Fibroblast of skin of back (primary cell): ENCODE data around the gene TCTN3. TPM values are rescaled to one million over a fixed set of nuclear protein-coding genes. Genes with fewer than 3 reads are reported as not detected.
"Not testable (repeated sequence)": the region's sequence is repeated elsewhere in the genome, so short reads cannot be mapped to it uniquely, and the experiment has no call there.

Experiments used
- DNase-seq: peaks from one replicate; pipeline ENCODE4 v3.0.0-alpha.2; 2013
- polyA plus RNA-seq, 2 experiments: library from polyadenylated mRNA; unstranded; fragments of 120-200 nt; gene quantifications; one replicate each; pipeline ENCODE4 v1.2.1, GENCODE V29; 2013; ENCODE audit not compliant: insufficient read length in 2 of 2

TCTN3 gene, protein sequence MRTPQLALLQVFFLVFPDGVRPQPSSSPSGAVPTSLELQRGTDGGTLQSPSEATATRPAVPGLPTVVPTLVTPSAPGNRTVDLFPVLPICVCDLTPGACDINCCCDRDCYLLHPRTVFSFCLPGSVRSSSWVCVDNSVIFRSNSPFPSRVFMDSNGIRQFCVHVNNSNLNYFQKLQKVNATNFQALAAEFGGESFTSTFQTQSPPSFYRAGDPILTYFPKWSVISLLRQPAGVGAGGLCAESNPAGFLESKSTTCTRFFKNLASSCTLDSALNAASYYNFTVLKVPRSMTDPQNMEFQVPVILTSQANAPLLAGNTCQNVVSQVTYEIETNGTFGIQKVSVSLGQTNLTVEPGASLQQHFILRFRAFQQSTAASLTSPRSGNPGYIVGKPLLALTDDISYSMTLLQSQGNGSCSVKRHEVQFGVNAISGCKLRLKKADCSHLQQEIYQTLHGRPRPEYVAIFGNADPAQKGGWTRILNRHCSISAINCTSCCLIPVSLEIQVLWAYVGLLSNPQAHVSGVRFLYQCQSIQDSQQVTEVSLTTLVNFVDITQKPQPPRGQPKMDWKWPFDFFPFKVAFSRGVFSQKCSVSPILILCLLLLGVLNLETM
- 45.5 TPM for polyA plus RNA-seq (2013, experiment 1 of 2; ENCODE audit: insufficient read length)
- polyA plus RNA-seq (2013, experiment 2 of 2; ENCODE audit: insufficient read length) = 56.5 TPM

DNA sequence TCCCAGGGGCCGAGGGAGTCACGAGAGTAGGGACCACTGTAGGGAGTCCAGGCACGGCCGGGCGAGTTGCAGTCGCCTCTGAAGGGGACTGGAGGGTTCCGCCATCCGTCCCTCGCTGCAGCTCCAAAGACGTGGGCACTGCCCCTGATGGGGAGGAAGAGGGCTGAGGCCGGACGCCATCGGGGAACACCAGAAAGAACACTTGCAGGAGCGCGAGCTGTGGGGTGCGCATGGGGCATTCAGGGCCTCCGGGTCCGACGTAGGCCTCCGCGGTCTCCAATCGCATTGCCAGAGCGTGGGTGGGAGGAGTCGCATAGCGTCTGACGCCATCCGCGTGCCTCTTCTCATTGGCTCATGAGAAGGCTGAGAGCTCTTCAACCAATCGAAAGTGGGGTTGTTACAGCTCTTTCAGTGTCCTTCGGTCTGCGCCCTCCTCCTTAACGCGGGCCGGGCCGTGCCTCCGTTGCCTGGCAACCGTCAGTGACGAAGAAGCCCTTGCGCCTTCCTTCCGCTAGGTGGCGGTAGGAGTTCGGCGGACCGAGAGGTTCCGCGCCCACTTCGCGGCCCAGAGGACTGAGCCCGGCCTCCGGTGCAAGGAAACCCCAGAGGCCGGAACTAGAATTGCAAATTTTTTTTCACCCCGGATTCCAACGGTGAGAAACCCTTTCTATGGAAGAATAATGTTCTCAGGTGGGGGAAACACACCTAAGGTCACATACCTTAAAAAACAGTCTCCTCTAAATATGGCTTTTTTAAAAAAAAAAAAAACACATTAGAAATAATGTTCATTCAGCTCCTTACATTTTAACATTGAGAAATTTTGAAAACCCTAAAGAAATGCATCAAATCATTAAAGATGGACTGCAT, at the start of gene TCTN3:
Gene TCTN3 (minus strand): TSS at position 260 of the 867 bp plus-strand sequence. CDS start 28 bp downstream, at position 232.
- peak; percentile 100 for DNase-seq

GRCh38 chr10:95742962-95743535, 49.3 kb upstream of the TCTN3 start:
- DNase-seq = peak; percentile 32

- peak; percentile 34 for DNase-seq
These were observed 48.8 kb upstream of the TCTN3 start for GRCh38 chr10:95742485-95742884.

DNA sequence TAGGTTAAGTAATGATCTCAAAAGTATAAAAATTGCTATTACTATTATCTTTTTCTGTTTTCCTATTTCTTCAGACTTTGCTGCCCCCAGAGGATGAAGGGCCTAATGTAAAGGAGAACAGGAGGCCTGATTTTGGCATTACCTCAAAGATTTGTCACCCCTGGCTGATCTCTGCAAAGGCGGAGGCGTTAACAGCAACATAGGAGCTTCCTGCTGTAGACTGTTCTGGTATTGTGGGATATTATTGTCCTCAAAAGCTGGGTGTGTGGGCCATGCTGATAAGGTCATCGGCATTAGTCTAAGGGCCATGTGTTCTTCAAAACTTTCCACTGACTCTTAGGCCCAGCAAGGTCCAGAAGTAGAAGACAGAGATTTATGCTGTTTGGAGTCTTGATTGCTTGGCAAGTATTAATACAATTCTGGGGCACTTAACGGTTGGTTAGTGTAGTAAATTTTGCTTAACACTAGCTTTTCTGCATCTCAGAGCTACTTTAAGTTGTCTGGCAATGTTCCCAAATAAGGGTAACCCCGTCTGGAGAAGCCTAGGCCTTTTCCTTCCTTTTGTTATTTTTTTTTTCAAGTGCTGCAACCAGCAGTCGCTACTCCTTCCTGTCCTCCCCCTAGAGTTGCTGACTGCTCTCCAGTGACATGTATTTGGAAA, 48.2 kb upstream of the TCTN3 start:
- DNase-seq = peak; percentile 22

- DNase-seq = no peak
These were observed 45.3 kb upstream of the TCTN3 start for GRCh38 chr10:95739056-95739455.

DNA sequence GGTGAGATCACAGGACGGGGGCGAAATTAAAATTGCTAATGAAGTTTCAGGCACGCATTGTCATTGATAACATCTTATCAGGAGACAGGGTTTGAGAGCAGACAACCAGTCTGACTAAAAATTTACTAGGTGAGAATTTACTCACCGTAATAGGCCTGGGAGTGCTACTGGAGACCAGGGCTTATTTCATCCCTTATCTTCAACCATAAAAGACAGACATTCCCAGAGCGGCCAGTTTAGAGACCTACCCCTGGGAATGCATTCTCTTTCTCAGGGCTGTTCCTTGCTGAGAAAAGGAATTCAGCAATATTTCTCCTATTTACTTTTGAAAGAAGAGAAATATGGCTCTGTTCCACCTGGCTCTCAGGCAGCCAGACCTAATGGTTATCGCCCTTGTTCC, 39.2 kb upstream of the TCTN3 start:
- not testable (repeated sequence) for DNase-seq

DNA sequence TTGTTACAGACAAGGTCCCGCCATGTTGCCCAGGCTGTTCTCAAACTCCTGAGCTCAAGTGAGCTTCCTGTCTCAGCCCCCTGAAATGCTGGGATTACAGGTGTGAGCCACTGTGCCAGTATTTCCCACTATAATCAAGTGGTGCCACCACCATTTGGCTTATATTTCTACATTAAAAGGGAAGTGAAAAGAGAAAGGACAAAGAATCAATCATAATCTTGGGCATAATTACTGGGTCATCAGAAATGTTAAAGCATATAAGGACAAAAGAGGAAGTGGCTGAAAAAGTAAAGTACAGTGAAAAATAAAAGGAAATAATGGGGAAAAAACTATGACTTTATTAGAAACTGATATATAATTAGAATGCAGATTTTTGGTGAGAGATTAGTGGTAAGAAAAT, 36.5 kb upstream of the TCTN3 start:
- DNase-seq = no peak

- DNase-seq = no peak
These were observed 35.8 kb upstream of the TCTN3 start for GRCh38 chr10:95729323-95730055.

DNA sequence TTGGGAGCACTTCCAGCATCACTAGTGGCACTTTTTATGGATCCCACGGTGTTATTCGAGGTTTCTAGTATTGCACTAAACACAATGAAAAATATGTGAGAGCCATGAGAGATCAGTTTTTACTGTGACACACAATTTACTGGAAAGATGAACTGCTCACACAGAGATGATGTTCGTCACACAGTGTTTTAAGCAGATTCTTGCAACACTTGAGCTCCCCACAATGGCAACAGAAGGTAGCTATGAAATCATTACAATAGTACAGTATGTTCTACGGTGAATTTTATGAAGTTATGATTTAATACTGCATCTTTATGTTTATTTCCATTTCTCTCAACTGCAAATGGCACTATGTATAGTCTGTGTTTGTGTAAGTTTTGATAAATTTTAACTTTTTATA, 34.8 kb upstream of the TCTN3 start:
- peak; percentile 31 for DNase-seq

- DNase-seq = not testable (repeated sequence)
These were observed 28.8 kb upstream of the TCTN3 start for GRCh38 chr10:95722496-95722895.

- DNase-seq = not testable (repeated sequence)
These were observed 27.0 kb upstream of the TCTN3 start for GRCh38 chr10:95720745-95721144.

DNA sequence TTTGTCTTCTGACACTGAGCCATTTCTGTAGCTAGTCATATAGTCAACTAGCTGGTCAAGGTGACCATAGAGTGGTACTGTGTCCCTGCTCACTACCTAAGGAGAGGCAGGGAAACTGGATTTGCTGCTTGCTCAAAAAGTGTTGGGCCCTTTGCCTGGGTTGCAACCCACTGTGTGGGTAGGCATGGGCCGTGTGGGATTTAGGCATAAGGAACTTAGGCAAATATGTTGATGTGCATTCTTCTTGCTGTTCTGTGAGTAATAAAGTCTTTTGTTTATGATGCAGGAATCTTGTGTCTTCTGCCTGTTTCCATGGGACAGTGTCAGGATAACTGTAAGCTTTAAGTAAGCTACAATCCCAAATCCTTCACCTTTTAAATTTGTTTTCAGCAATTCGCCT, 23.1 kb upstream of the TCTN3 start:
- DNase-seq = no peak

DNA sequence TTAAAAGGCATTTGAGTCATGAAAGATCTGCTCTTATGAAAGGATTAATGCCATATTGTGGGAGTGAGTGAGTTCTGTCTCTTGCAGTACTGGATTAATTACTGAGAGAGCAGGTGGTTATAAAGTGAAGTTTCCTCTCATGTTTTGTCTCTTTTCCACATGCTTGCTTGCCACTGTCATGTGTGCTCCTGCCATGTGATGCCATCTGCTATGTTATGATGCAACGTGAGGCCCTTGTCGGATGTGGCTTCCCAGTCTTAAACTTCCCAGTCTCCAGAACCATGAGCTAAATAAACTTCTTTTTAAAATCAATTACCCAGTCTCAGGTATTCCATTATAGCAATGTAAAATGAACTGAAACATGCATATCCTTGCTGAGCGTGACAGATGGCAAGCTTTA, 22.7 kb upstream of the TCTN3 start:
- DNase-seq = no peak

- no peak for DNase-seq
These were observed 17.8 kb upstream of the TCTN3 start for GRCh38 chr10:95711492-95711891.

GRCh38 chr10:95706990-95707389, 13.3 kb upstream of the TCTN3 start:
- DNase-seq = no peak

GRCh38 chr10:95706573-95706972, 12.8 kb upstream of the TCTN3 start:
- no peak for DNase-seq

DNA sequence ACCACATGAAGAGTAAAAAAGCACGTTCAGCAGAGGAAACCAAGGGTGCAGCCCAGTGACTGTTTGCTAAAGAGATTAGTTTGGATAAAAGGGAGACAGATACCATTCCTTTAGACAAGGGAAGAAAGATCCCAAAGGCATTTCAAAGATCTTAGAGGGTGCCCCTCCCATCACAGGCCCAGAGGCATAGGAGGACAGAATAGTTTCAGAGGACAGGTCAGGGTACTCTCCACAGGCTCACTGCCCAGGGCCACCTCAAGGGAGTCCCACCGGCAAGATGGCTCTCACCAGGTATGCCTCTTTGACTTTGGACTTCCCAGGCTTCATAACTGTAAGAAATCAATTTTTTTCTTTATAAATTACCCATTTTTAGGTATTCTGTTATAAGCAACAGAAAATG, 4.7 kb upstream of the TCTN3 start:
- no peak for DNase-seq

DNA sequence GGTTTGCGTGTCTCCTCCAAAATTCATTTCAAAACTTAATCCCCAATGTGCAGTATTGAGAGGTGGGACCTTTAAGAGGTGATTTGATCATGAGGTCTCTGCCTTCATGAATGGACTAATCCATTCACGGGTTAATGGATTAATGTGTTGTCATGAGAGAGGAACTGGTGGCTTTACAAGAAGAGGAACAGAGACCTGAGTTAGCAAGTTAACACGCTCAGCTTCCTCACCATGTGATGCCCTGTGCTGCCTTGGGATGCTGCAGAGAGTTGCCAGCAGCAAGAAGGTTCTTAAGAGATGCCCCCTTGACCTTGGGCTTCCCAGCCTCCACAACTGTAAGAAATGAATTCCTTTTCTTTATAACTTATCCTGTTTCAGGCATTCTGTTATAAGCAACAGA, 3.7 kb upstream of the TCTN3 start:
- no peak for DNase-seq

DNA sequence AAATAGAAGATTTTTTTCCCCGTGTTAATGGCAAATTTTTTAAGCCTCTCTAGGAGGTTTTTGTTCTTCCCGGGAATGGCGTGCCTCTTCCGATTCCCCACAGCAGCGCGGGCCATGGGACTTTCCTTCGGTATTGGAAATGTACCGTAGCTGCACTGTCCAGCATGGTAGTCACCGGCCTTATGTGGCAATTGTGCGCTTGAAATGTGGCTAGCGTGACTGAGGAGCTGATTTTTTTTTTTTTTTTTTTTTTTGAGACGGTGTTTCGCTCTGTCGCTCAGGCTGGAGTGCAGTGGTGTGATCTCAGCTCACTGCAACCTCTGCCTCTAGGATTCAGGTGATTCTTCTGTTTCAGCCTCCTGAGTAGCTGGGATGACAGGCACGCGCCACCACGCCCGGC, 938 bp upstream of the TCTN3 start:
- DNase-seq = no peak

- no peak for DNase-seq
These were observed 558 bp downstream of the TCTN3 start for GRCh38 chr10:95693071-95693667.

GRCh38 chr10:95691281-95691680, 2.4 kb downstream of the TCTN3 start:
- no peak for DNase-seq
